GM19372 (cell line): Measurements from ENCODE around the gene FOXE1.

Experiments
- ATAC-seq: cut with Tn5 transposase; IDR thresholded peaks from one replicate; pipeline ENCODE4 v1.9.1; 2021; ENCODE audit warnings: mild to moderate bottlenecking, low read depth, moderate library complexity; ENCODE audit not compliant: unreplicated experiment

The FOXE1 gene

DNA sequence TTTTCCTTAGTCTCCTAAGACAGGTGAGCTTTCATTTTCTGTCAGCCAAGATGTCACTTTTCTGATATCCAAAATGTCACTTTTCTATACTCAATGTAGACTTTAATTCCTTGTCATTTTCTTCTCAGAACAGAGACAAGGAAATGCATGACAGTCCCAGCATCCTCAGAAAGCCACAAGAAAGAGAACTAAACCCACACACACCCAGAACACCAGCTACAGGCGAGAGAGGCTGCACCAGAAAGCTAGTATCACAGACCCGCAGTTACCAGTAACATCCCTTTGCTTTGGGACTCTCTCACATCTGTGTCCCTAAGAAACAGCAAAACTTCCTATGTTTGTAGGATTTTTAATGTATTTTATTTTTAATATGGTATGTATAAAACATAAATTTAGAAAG is 52.2 kb downstream of the FOXE1 start:
- ATAC-seq: no peak
